HEK293 (cell line): ENCODE data around the gene NELL1.

ENCODE experiments used
- CTCF ChIA-PET: fragments of 350-600 bp; formaldehyde crosslinking; extraction: SDS; loops from one replicate; lab custom pipeline; 2021; ENCODE audit warnings: antibody characterized with exemption; lab: Yijun Ruan, JAX
- POLR2A ChIA-PET: fragments of 300-600 bp; formaldehyde crosslinking; extraction: SDS; loops from one replicate; lab custom pipeline; 2020; ENCODE audit warnings: antibody characterized with exemption, inconsistent platforms; lab: Yijun Ruan, JAX
- H3K27ac ChIP-seq: fragments of 200-500 bp; sonication (Bioruptor generic); 2 replicates; pipeline ENCODE4 v1.5.1; 2014; ENCODE audit warnings: low read depth, low read length, control low read depth, inconsistent platforms; ENCODE audit errors: extremely low read depth
- H3K36me3 ChIP-seq, 2 experiments: fragments of 200-500 bp in 1 of 2; sonication (Bioruptor generic) in 1 of 2; 1 replicate in 1 of 2; 2 replicates in 1 of 2; pipeline ENCODE4 v1.5.1; 2014 to 2017; ENCODE audit warnings: inconsistent platforms in 2 of 2, low read length in 2 of 2; ENCODE audit not compliant: control insufficient read depth in 2 of 2, insufficient read depth in 1 of 2
- H3K4me1 ChIP-seq: fragments of 200-500 bp; sonication (Bioruptor generic); 2 replicates; pipeline ENCODE4 v1.5.1; 2014; ENCODE audit warnings: mild to moderate bottlenecking, low read length, inconsistent platforms; ENCODE audit not compliant: control insufficient read depth, insufficient read depth
- H3K4me3 ChIP-seq: 2 replicates; pipeline ENCODE4 v1.5.1; 2011; ENCODE audit warnings: low read depth, mild to moderate bottlenecking, control low read depth, low read length, moderate library complexity
- H3K9me3 ChIP-seq: fragments of 200-500 bp; sonication (Bioruptor generic); 2 replicates; pipeline ENCODE4 v1.5.1; 2014; ENCODE audit warnings: low read depth, low read length, inconsistent platforms; ENCODE audit not compliant: control insufficient read depth, insufficient read depth
- BCL11A ChIP-seq: fragments of 450-650 bp; formaldehyde crosslinking; IDR thresholded peaks from 2 replicates; pipeline ENCODE4 v1.5.1; 2016; ENCODE audit warnings: low read depth, missing biosample characterization, missing genetic modification characterization
- EGR2 ChIP-seq: fragments of 450-650 bp; formaldehyde crosslinking; IDR thresholded peaks from 2 replicates; pipeline ENCODE4 v1.5.1; 2016; ENCODE audit warnings: low read depth, missing biosample characterization, missing genetic modification characterization
- GLI2 ChIP-seq: fragments of 450-650 bp; formaldehyde crosslinking; IDR thresholded peaks from 2 replicates; pipeline ENCODE4; 2017; ENCODE audit warnings: missing biosample characterization, missing genetic modification characterization, low read depth, borderline replicate concordance
- GLIS2 ChIP-seq: fragments of 450-650 bp; formaldehyde crosslinking; IDR thresholded peaks from 2 replicates; pipeline ENCODE4 v1.5.1; 2016; ENCODE audit warnings: missing biosample characterization, missing genetic modification characterization
- HOXC10 ChIP-seq: sonication (generic); formaldehyde crosslinking; IDR thresholded peaks from 2 replicates; pipeline ENCODE4 v1.8.1; 2023; ENCODE audit warnings: mild to moderate bottlenecking, missing genetic modification reagents
- KLF1 ChIP-seq: fragments of 450-650 bp; formaldehyde crosslinking; IDR thresholded peaks from 2 replicates; pipeline ENCODE4 v1.5.1; 2016; ENCODE audit warnings: missing biosample characterization, missing genetic modification characterization
- PRDM4 ChIP-seq: fragments of 450-650 bp; formaldehyde crosslinking; IDR thresholded peaks from 2 replicates; pipeline ENCODE4 v1.5.1; 2017; ENCODE audit warnings: missing biosample characterization, missing genetic modification characterization
- RBAK ChIP-seq: fragments of 450-650 bp; formaldehyde crosslinking; IDR thresholded peaks from 2 replicates; pipeline ENCODE4 v1.5.1; 2016; ENCODE audit warnings: missing biosample characterization, missing genetic modification characterization
- ZBTB44 ChIP-seq: fragments of 450-650 bp; IDR thresholded peaks from 2 replicates; pipeline ENCODE4 v1.5.1; 2018; ENCODE audit warnings: missing biosample characterization, mild to moderate bottlenecking, missing genetic modification characterization
- ZFP69B ChIP-seq: fragments of 450-650 bp; formaldehyde crosslinking; IDR thresholded peaks from 2 replicates; pipeline ENCODE4 v1.5.1; 2016; ENCODE audit warnings: missing biosample characterization, missing genetic modification characterization
- ZNF202 ChIP-seq: fragments of 450-650 bp; formaldehyde crosslinking; IDR thresholded peaks from 2 replicates; pipeline ENCODE4 v1.5.1; 2016; ENCODE audit warnings: missing biosample characterization, missing genetic modification characterization, borderline replicate concordance
- ZNF280C ChIP-seq: fragments of 450-650 bp; formaldehyde crosslinking; IDR thresholded peaks from 2 replicates; pipeline ENCODE4 v1.5.1; 2016; ENCODE audit warnings: missing biosample characterization, missing genetic modification characterization
- ZNF341 ChIP-seq: fragments of 450-650 bp; formaldehyde crosslinking; IDR thresholded peaks from 2 replicates; pipeline ENCODE4; 2016; ENCODE audit warnings: low read depth, missing biosample characterization, missing genetic modification characterization
- ZNF362 ChIP-seq: fragments of 450-650 bp; formaldehyde crosslinking; IDR thresholded peaks from 2 replicates; pipeline ENCODE4 v1.5.1; 2016; ENCODE audit warnings: missing biosample characterization, missing genetic modification characterization
- ZNF394 ChIP-seq: fragments of 450-650 bp; formaldehyde crosslinking; IDR thresholded peaks from 2 replicates; pipeline ENCODE4 v1.5.1; 2016; ENCODE audit warnings: missing biosample characterization, missing genetic modification characterization, mild to moderate bottlenecking, moderate library complexity, borderline replicate concordance
- ZNF398 ChIP-seq: fragments of 450-650 bp; formaldehyde crosslinking; IDR thresholded peaks from 2 replicates; pipeline ENCODE4 v1.5.1; 2017; ENCODE audit warnings: missing biosample characterization, missing genetic modification characterization
- ZNF529 ChIP-seq: fragments of 450-650 bp; formaldehyde crosslinking; IDR thresholded peaks from 2 replicates; pipeline ENCODE4 v1.5.1; 2017; ENCODE audit warnings: missing genetic modification characterization, missing biosample characterization; ENCODE audit not compliant: insufficient replicate concordance
- ZNF626 ChIP-seq: fragments of 450-650 bp; sonication (Bioruptor Pico); formaldehyde crosslinking; IDR thresholded peaks from 2 replicates; pipeline ENCODE4 v1.5.1; 2018; ENCODE audit warnings: missing biosample characterization, missing genetic modification characterization, inconsistent platforms
- ZNF692 ChIP-seq: fragments of 450-650 bp; formaldehyde crosslinking; IDR thresholded peaks from 2 replicates; pipeline ENCODE4 v1.5.1; 2016; ENCODE audit warnings: missing biosample characterization, missing genetic modification characterization
- ZSCAN18 ChIP-seq: fragments of 450-650 bp; formaldehyde crosslinking; IDR thresholded peaks from 2 replicates; pipeline ENCODE4 v1.5.1; 2016; ENCODE audit warnings: missing biosample characterization, missing genetic modification characterization

Gene NELL1

GRCh38 chr11:21262992-21263391 lies 593.6 kb downstream of the NELL1 start (continued):
- no peak for TF ChIP-seq ZBTB44 (tag by site-specific recombination)
- no peak for TF ChIP-seq RBAK (tag by site-specific recombination)

- no peaks in the 10 kb centered on the region for H3K36me3 ChIP-seq
- CTCF ChIA-PET: no interaction called here
- H3K4me1 ChIP-seq: no peaks in the 10 kb centered on the region
- POLR2A ChIA-PET: no interaction called here
- H3K4me3 ChIP-seq: no peak overlapping the region
- TF ChIP-seq ZFP69B (tag by site-specific recombination) (no peak), ZNF398 (tag by site-specific recombination) (no peak), GLI2 (no peak), ZNF394 (tag by site-specific recombination) (no peak), ZNF692 (tag by site-specific recombination) (no peak), PRDM4 (no peak), ZNF341 (tag by site-specific recombination) (no peak), ZNF202 (tag by site-specific recombination) (no peak), GLIS2 (no peak), ZNF362 (tag by site-specific recombination) (no peak), BCL11A (tag by site-specific recombination) (no peak), RBAK (tag by site-specific recombination) (no peak), HOXC10 (CRISPR knock-in tag) (no peak), ZBTB44 (tag by site-specific recombination) (no peak), EGR2 (no peak), ZNF626 (tag by site-specific recombination) (no peak), ZSCAN18 (tag by site-specific recombination) (no peak), KLF1 (no peak), ZNF529 (tag by site-specific recombination) (no peak), ZNF280C (tag by site-specific recombination) (no peak)
- TF ChIP-seq, all 188 proteins: peak for 0
- Histone ChIP-seq H3K9me3 (no peaks in the 10 kb centered on the region), H3K27ac (no peak overlapping the region)
Observed at GRCh38 chr11:21264125-21264524, 594.7 kb downstream of the NELL1 start.
